ENCODE measurements around the gene LETMD1.

The LETMD1 gene

GRCh38 chr12:51055060-51055459 lies 6.9 kb downstream of the LETMD1 start:
- no peaks in the 10 kb centered on the region for H3K4me1 ChIP-seq (ENCODE audit: control insufficient read depth, insufficient read depth, low read length)
- no peaks in the 10 kb centered on the region for H3K9me3 ChIP-seq (ENCODE audit: control insufficient read depth in 2 of 2, low read length in 2 of 2)
- H3K27me3 ChIP-seq (ENCODE audit: control insufficient read depth in 1 of 2, insufficient read depth in 2 of 2, low read length in 2 of 2): no peaks in the 10 kb centered on the region
- H3K36me3 ChIP-seq (ENCODE audit: control insufficient read depth in 2 of 2, insufficient read depth in 2 of 2, low read length in 2 of 2): peaks cover 45 to 48% of the 10 kb centered on the region in 2 donors
- no peak overlapping the region for H3K27ac ChIP-seq (ENCODE audit: low read length)
- no peak overlapping the region for H3K9ac ChIP-seq (ENCODE audit: low read length in 2 of 2)
- H3K4me3 ChIP-seq (ENCODE audit: low read length in 2 of 2): no peak overlapping the region

DNA sequence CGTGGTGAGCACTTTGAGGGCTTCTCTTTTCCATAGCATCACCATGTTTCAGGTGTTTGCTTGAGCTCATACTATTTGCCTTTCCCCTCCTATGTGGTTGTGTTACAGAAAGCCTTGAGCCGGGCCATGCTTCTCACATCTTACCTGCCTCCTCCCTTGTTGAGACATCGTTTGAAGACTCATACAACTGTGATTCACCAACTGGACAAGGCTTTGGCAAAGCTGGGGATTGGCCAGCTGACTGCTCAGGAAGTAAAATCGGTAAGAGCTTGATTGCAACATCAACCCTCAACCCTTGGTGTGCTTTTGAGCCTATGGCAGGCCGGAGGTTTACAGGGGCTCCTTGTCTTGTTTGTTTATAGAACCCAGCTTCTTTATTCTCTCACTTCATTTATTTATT lies 8.1 kb downstream of the LETMD1 start:
- Histone ChIP-seq H3K9ac (ENCODE audit: low read length in 2 of 2) (no peak overlapping the region), H3K4me3 (ENCODE audit: low read length in 2 of 2) (no peak overlapping the region), H3K4me1 (ENCODE audit: control insufficient read depth, insufficient read depth, low read length) (no peaks in the 10 kb centered on the region), H3K27me3 (ENCODE audit: control insufficient read depth in 1 of 2, insufficient read depth in 2 of 2, low read length in 2 of 2) (no peaks in the 10 kb centered on the region), H3K9me3 (ENCODE audit: control insufficient read depth in 2 of 2, low read length in 2 of 2) (no peaks in the 10 kb centered on the region), H3K27ac (ENCODE audit: low read length) (no peak overlapping the region), H3K36me3 (ENCODE audit: control insufficient read depth in 2 of 2, insufficient read depth in 2 of 2, low read length in 2 of 2) (peaks cover 48 to 52% of the 10 kb centered on the region in 2 donors)

DNA sequence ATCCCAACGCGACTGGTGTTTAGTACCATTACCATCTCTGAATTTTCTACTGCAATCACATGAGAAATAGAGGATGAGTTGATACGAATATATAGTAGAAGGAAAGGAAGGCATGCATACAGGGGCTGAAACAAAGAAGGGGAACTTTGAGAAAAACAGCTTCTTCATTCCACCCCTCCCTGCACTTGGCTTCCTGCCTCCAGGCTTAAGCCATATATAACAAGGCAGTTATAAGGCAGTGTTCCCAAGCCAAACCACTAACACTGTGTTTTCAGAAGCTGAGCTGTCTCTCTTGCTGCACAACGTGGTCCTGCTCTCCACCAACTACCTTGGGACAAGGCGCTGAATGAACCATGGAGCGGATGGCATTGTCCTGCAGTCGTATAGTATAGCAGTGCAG lies 11.0 kb downstream of the LETMD1 start:
- Histone ChIP-seq H3K9me3 (ENCODE audit: control insufficient read depth in 2 of 2, low read length in 2 of 2) (no peaks in the 10 kb centered on the region), H3K4me3 (ENCODE audit: low read length in 2 of 2) (no peak overlapping the region), H3K9ac (ENCODE audit: low read length in 2 of 2) (no peak overlapping the region), H3K4me1 (ENCODE audit: control insufficient read depth, insufficient read depth, low read length) (no peaks in the 10 kb centered on the region), H3K27ac (ENCODE audit: low read length) (no peak overlapping the region), H3K27me3 (ENCODE audit: control insufficient read depth in 1 of 2, insufficient read depth in 2 of 2, low read length in 2 of 2) (no peaks in the 10 kb centered on the region), H3K36me3 (ENCODE audit: control insufficient read depth in 2 of 2, insufficient read depth in 2 of 2, low read length in 2 of 2) (peaks cover 56 to 61% of the 10 kb centered on the region in 2 donors)

GRCh38 chr12:51062631-51063397 lies 14.7 kb downstream of the LETMD1 start:
- Histone ChIP-seq H3K9ac (ENCODE audit: low read length in 2 of 2) (no peak overlapping the region), H3K36me3 (ENCODE audit: control insufficient read depth in 2 of 2, insufficient read depth in 2 of 2, low read length in 2 of 2) (peaks cover 64 to 72% of the 10 kb centered on the region in 2 donors), H3K4me1 (ENCODE audit: control insufficient read depth, insufficient read depth, low read length) (no peaks in the 10 kb centered on the region), H3K9me3 (ENCODE audit: control insufficient read depth in 2 of 2, low read length in 2 of 2) (no peaks in the 10 kb centered on the region), H3K4me3 (ENCODE audit: low read length in 2 of 2) (no peak overlapping the region), H3K27ac (ENCODE audit: low read length) (no peak overlapping the region), H3K27me3 (ENCODE audit: control insufficient read depth in 1 of 2, insufficient read depth in 2 of 2, low read length in 2 of 2) (no peaks in the 10 kb centered on the region)

DNA sequence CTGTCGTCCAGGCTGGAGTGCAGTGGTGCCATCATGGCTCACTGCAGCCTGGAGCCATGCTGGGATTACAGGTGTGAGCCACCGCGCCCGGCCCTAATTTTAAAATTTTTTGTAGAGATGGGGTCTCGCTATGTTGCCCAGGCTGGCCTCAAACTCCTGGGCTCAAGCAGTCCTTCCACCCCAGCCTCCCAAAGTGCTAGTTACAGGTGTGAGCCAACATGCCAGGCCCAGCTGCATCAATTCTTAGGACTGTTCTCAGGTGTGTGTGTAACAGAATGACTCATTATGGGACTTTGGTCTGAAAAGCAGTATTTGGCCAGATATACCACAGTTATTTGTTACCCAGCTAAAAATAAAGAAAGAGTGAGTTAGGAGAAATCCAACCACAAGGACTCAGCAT lies 17.4 kb downstream of the LETMD1 start:
- Histone ChIP-seq H3K9me3 (ENCODE audit: control insufficient read depth in 2 of 2, low read length in 2 of 2) (no peaks in the 10 kb centered on the region), H3K36me3 (ENCODE audit: control insufficient read depth in 2 of 2, insufficient read depth in 2 of 2, low read length in 2 of 2) (peaks cover 52 to 59% of the 10 kb centered on the region in 2 donors), H3K4me3 (ENCODE audit: low read length in 2 of 2) (no peak overlapping the region), H3K9ac (ENCODE audit: low read length in 2 of 2) (no peak overlapping the region), H3K4me1 (ENCODE audit: control insufficient read depth, insufficient read depth, low read length) (no peaks in the 10 kb centered on the region), H3K27me3 (ENCODE audit: control insufficient read depth in 1 of 2, insufficient read depth in 2 of 2, low read length in 2 of 2) (no peaks in the 10 kb centered on the region), H3K27ac (ENCODE audit: low read length) (no peak overlapping the region)

DNA sequence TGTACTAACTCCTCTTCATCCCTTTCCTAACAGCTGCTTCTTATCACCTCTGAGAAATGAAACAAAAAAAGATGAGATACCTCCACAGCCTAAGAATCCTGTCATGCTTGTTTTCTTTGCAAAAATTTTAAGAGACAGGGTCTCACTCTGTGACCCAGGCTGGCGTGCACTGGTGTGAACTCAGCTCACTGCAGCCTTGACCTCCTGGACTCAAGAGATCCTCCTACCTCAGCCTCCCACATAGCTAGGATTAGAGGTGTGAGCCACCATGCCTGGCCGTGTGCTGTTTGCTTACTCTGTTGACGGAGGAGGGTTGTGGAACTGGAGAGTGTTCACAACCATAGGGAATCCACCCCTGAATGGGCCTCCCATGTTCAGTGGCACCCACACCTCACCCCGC lies 19.1 kb downstream of the LETMD1 start:
- Histone ChIP-seq H3K27me3 (ENCODE audit: control insufficient read depth in 1 of 2, insufficient read depth in 2 of 2, low read length in 2 of 2) (no peaks in the 10 kb centered on the region), H3K27ac (ENCODE audit: low read length) (no peak overlapping the region), H3K4me1 (ENCODE audit: control insufficient read depth, insufficient read depth, low read length) (peaks cover 10% of the 10 kb centered on the region), H3K9me3 (ENCODE audit: control insufficient read depth in 2 of 2, low read length in 2 of 2) (no peaks in the 10 kb centered on the region), H3K36me3 (ENCODE audit: control insufficient read depth in 2 of 2, insufficient read depth in 2 of 2, low read length in 2 of 2) (peaks cover 52 to 58% of the 10 kb centered on the region in 2 donors), H3K4me3 (ENCODE audit: low read length in 2 of 2) (no peak overlapping the region), H3K9ac (ENCODE audit: low read length in 2 of 2) (no peak overlapping the region)

DNA sequence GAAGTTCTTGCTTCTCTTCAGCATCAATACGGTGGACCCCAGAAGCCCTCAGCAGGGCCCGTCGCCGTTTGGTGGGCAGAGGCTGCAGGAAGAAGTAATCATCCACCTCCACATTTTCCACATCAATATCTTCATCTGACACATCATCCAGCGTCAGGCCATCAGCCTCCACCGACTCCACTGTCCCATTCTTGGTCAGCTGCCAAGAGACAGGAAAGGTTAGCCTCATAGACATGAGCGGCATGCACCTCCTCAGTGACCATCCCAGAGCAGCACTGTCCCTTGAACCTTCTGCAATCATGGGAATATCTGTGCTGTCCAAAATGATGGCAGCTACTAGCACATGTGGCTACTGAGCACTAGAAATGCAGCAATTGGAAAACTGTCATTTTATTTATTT lies 19.6 kb downstream of the LETMD1 start:
- H3K9ac ChIP-seq (ENCODE audit: low read length in 2 of 2): no peak overlapping the region
- no peaks in the 10 kb centered on the region for H3K27me3 ChIP-seq (ENCODE audit: control insufficient read depth in 1 of 2, insufficient read depth in 2 of 2, low read length in 2 of 2)
- peaks cover 51 to 57% of the 10 kb centered on the region in 2 donors for H3K36me3 ChIP-seq (ENCODE audit: control insufficient read depth in 2 of 2, insufficient read depth in 2 of 2, low read length in 2 of 2)
- no peak overlapping the region for H3K4me3 ChIP-seq (ENCODE audit: low read length in 2 of 2)
- H3K4me1 ChIP-seq (ENCODE audit: control insufficient read depth, insufficient read depth, low read length): peaks cover 10% of the 10 kb centered on the region
- no peaks in the 10 kb centered on the region for H3K9me3 ChIP-seq (ENCODE audit: control insufficient read depth in 2 of 2, low read length in 2 of 2)
- H3K27ac ChIP-seq (ENCODE audit: low read length): no peak overlapping the region

DNA sequence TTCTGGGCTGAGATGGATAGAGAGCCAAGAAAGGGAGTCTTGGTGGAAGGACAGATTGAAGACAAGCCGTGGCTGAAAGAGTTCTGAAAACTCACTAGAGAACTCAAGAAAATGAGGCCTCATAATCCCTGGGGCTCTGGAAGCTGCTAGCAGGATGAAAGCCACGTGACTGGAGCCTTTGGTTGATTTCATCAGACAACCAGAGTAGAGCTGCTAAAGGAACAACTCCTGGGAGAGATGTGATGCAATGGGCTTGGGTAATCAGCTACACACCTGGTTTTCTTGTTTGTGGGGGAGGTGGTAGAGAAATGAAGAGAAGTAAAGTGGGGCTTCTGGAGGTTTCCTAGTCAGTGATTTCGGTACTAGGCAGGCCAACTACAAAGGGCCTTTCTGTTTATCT lies 21.9 kb downstream of the LETMD1 start:
- Histone ChIP-seq H3K27ac (ENCODE audit: low read length) (no peak overlapping the region), H3K4me3 (ENCODE audit: low read length in 2 of 2) (no peak overlapping the region), H3K36me3 (ENCODE audit: control insufficient read depth in 2 of 2, insufficient read depth in 2 of 2, low read length in 2 of 2) (peaks cover 35 to 46% of the 10 kb centered on the region in 2 donors), H3K9ac (ENCODE audit: low read length in 2 of 2) (no peak overlapping the region), H3K9me3 (ENCODE audit: control insufficient read depth in 2 of 2, low read length in 2 of 2) (no peaks in the 10 kb centered on the region), H3K27me3 (ENCODE audit: control insufficient read depth in 1 of 2, insufficient read depth in 2 of 2, low read length in 2 of 2) (no peaks in the 10 kb centered on the region), H3K4me1 (ENCODE audit: control insufficient read depth, insufficient read depth, low read length) (peaks cover 10% of the 10 kb centered on the region)

GRCh38 chr12:51071663-51072062 lies 23.5 kb downstream of the LETMD1 start:
- H3K36me3 ChIP-seq (ENCODE audit: control insufficient read depth in 2 of 2, insufficient read depth in 2 of 2, low read length in 2 of 2): peaks cover 30 to 38% of the 10 kb centered on the region in 2 donors
- H3K4me1 ChIP-seq (ENCODE audit: control insufficient read depth, insufficient read depth, low read length): peaks cover 15% of the 10 kb centered on the region
- H3K9ac ChIP-seq (ENCODE audit: low read length in 2 of 2): no peak overlapping the region
- H3K27me3 ChIP-seq (ENCODE audit: control insufficient read depth in 1 of 2, insufficient read depth in 2 of 2, low read length in 2 of 2): no peaks in the 10 kb centered on the region
- no peaks in the 10 kb centered on the region for H3K9me3 ChIP-seq (ENCODE audit: control insufficient read depth in 2 of 2, low read length in 2 of 2)
- H3K4me3 ChIP-seq (ENCODE audit: low read length in 2 of 2): no peak overlapping the region
- H3K27ac ChIP-seq (ENCODE audit: low read length): no peak overlapping the region

- H3K9ac ChIP-seq (ENCODE audit: low read length in 2 of 2): no peak overlapping the region
- H3K27ac ChIP-seq (ENCODE audit: low read length): no peak overlapping the region
- no peak overlapping the region for H3K4me3 ChIP-seq (ENCODE audit: low read length in 2 of 2)
- no peaks in the 10 kb centered on the region for H3K27me3 ChIP-seq (ENCODE audit: control insufficient read depth in 1 of 2, insufficient read depth in 2 of 2, low read length in 2 of 2)
- peaks cover 31% of the 10 kb centered on the region for H3K4me1 ChIP-seq (ENCODE audit: control insufficient read depth, insufficient read depth, low read length)
- H3K9me3 ChIP-seq (ENCODE audit: control insufficient read depth in 2 of 2, low read length in 2 of 2): no peaks in the 10 kb centered on the region
- H3K36me3 ChIP-seq (ENCODE audit: control insufficient read depth in 2 of 2, insufficient read depth in 2 of 2, low read length in 2 of 2): peaks cover 7 to 17% of the 10 kb centered on the region in 2 donors
Measured at GRCh38 chr12:51075390-51075789, 27.3 kb downstream of the LETMD1 start.

DNA sequence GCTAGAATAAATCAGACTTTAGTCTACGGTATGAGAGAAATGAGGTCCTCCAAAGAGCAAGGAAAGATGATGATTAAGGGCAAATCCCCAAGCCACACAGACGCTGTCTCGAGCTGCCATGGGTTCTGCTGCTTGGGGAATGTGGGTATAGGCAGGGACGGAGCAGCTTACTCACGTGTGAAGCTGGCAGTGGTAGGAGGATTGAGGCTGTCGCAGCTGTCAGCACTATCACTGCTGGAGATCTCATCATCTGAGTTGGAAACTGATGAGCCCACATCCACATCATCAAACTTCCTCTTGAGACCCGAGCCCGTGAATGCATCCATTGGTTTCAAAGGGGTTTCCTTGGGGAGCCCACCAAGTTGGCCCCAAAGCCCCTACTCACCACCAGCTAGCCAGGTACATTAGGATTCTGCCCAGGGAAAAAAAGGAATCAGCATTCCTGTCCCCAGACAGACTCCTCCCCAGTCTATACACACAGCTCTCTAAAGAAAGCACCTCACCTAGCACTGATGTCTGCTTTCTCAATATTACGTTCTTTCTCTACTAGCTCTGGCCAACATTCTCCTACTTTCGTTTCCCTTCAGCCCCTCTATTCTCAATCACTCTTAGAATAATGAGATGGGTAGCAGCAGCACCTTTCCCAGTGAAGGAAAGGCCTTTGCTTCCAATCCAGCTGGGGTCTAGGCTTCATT lies 28.3 kb downstream of the LETMD1 start:
- Histone ChIP-seq H3K27me3 (ENCODE audit: control insufficient read depth in 1 of 2, insufficient read depth in 2 of 2, low read length in 2 of 2) (no peaks in the 10 kb centered on the region), H3K36me3 (ENCODE audit: control insufficient read depth in 2 of 2, insufficient read depth in 2 of 2, low read length in 2 of 2) (peaks cover 7 to 13% of the 10 kb centered on the region in 2 donors), H3K4me3 (ENCODE audit: low read length in 2 of 2) (no peak overlapping the region), H3K4me1 (ENCODE audit: control insufficient read depth, insufficient read depth, low read length) (peaks cover 29% of the 10 kb centered on the region), H3K27ac (ENCODE audit: low read length) (no peak overlapping the region), H3K9ac (ENCODE audit: low read length in 2 of 2) (no peak overlapping the region), H3K9me3 (ENCODE audit: control insufficient read depth in 2 of 2, low read length in 2 of 2) (no peaks in the 10 kb centered on the region)
